Kidney (tissue), 14 donors: ENCODE measurements around the gene DYDC1. TPM values are rescaled to one million over a fixed set of nuclear protein-coding genes. Genes with fewer than 3 reads are reported as not detected.
"Not testable (repeated sequence)": the region's sequence is repeated elsewhere in the genome, so short reads cannot be mapped to it uniquely, and the experiment has no call there.

Experiments used
- DNase-seq, 5 donors: peaks; one replicate each; pipeline ENCODE4 v3.0.0-alpha.2; 2013 to 2020
- FAIRE-seq: peaks from 2 replicates; lab custom pipeline; 2012; peaks lifted over from hg19 to GRCh38; lab: Jason Lieb, UNC
- H3K27ac ChIP-seq, 2 donors: one replicate each; pipeline ENCODE4 v1.7.0; 2013; ENCODE audit warnings: low read depth in 2 of 2, low read length in 2 of 2, inconsistent platforms in 1 of 2
- H3K27me3 ChIP-seq: one replicate; pipeline ENCODE4 v1.7.1; 2013; ENCODE audit warnings: low read length, inconsistent platforms; ENCODE audit not compliant: control insufficient read depth, insufficient read depth
- H3K36me3 ChIP-seq, 3 donors: one replicate each; pipeline versions ENCODE4 v1.7.0 to v1.7.1; 2013; ENCODE audit warnings: low read length in 3 of 3, control low read depth in 1 of 3, inconsistent platforms in 1 of 3; ENCODE audit not compliant: insufficient read depth in 3 of 3, control insufficient read depth in 2 of 3
- H3K4me1 ChIP-seq, 3 donors: one replicate each; pipeline versions ENCODE4 v1.7.0 to v1.7.1; 2013; ENCODE audit warnings: low read length in 3 of 3, inconsistent platforms in 1 of 3, low read depth in 1 of 3; ENCODE audit not compliant: control insufficient read depth in 2 of 3, insufficient read depth in 2 of 3
- H3K4me3 ChIP-seq, 3 donors: one replicate each; pipeline versions ENCODE4 v1.7.0 to v1.8.1; 2013; ENCODE audit warnings: low read length in 3 of 3, control low read depth in 1 of 3, inconsistent platforms in 1 of 3
- H3K9ac ChIP-seq, 3 donors: one replicate each; pipeline versions ENCODE4 v1.7.0 to v1.7.1; 2013; ENCODE audit warnings: low read length in 3 of 3, control low read depth in 1 of 3, inconsistent platforms in 1 of 3
- H3K9me3 ChIP-seq, 3 donors: one replicate each; pipeline versions ENCODE4 v1.7.0 to v1.7.1; 2013; ENCODE audit warnings: low read length in 3 of 3, control low read depth in 1 of 3, inconsistent platforms in 1 of 3; ENCODE audit not compliant: control insufficient read depth in 2 of 3, insufficient read depth in 1 of 3
- intact Hi-C: fragments of 100-400 bp; cut with DNase I; formaldehyde crosslinking; loops from one replicate; pipeline ENCODE4 v1.11.1; 2022
- polyA plus RNA-seq: library from polyadenylated mRNA; stranded (reverse); fragments of 350-450 nt; fragmentation: Illumina TruSeq; extraction: RNeasy Lipid Tissue Mini Kit (QIAGEN cat#74804); gene quantifications from one replicate; pipeline ENCODE4 v1.2.3, GENCODE V29; 2014; ENCODE audit warnings: low read depth, low replicate concordance; ENCODE audit not compliant: insufficient read depth
- total RNA-seq: library from RNA; stranded (reverse); fragmentation: NEBNext Ultra II Directional; extraction: Animal tissue kit (Norgen Biotek cat#: 25700); gene quantifications from one replicate; pipeline ENCODE4 v1.2.1, GENCODE V29; 2021
- TF ChIP-seq, protein P1 (sequence below): IDR thresholded peaks from 3 replicates; pipeline ENCODE4 v1.5.1; 2012; ENCODE audit warnings: mild to moderate bottlenecking, moderate library complexity, borderline replicate concordance; ENCODE audit not compliant: insufficient read depth; ENCODE audit errors: extremely low read depth
- donor health status: control.
- donor health status: control.
- donor health status: control.
- donor health status: control.
- donor health status: control.
- donor health status: DM: yes; HTN: yes; CAD: no.
- donor health status: Normal renal cell carcinoma (clear cell type).

Gene DYDC1
- total and polyA plus RNA-seq, 2 donors from 2014 or later, result not detected

DNA sequence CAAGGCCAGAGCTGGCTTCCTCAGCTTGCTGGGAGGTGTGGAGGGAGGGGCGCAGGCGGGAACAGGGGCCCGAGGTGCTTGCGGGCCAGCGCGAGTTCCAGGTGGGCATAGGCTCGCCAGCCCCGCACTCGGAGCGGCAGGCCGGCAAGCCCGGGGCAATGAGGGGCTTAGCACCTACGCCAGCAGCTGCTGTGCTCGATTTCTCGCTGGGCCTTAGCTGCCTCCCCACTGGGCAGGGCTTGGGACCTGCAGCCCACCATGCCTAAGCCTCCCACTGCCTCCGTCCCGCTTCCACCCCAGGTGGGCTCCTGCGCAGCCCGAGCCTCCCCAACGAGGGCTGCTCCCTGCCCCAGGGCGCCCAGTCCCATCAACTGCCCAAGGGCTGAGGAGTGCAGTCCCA is 41.2 kb downstream of the DYDC1 start:
- H3K4me3 ChIP-seq, result no peak overlapping the region
- TF ChIP-seq, protein P1, sequence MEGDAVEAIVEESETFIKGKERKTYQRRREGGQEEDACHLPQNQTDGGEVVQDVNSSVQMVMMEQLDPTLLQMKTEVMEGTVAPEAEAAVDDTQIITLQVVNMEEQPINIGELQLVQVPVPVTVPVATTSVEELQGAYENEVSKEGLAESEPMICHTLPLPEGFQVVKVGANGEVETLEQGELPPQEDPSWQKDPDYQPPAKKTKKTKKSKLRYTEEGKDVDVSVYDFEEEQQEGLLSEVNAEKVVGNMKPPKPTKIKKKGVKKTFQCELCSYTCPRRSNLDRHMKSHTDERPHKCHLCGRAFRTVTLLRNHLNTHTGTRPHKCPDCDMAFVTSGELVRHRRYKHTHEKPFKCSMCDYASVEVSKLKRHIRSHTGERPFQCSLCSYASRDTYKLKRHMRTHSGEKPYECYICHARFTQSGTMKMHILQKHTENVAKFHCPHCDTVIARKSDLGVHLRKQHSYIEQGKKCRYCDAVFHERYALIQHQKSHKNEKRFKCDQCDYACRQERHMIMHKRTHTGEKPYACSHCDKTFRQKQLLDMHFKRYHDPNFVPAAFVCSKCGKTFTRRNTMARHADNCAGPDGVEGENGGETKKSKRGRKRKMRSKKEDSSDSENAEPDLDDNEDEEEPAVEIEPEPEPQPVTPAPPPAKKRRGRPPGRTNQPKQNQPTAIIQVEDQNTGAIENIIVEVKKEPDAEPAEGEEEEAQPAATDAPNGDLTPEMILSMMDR, result no peak
- no peaks in the 10 kb centered on the region for H3K36me3 ChIP-seq
- no peaks in the 10 kb centered on the region for H3K4me1 ChIP-seq
- no peak for FAIRE-seq
- no peak overlapping the region for H3K27ac ChIP-seq
- no peak for DNase-seq
- H3K9ac ChIP-seq, result no peak overlapping the region
- H3K9me3 ChIP-seq, result no peaks in the 10 kb centered on the region
- intact Hi-C loops, result no loop called here
- H3K27me3 ChIP-seq, result no peaks in the 10 kb centered on the region

DNA sequence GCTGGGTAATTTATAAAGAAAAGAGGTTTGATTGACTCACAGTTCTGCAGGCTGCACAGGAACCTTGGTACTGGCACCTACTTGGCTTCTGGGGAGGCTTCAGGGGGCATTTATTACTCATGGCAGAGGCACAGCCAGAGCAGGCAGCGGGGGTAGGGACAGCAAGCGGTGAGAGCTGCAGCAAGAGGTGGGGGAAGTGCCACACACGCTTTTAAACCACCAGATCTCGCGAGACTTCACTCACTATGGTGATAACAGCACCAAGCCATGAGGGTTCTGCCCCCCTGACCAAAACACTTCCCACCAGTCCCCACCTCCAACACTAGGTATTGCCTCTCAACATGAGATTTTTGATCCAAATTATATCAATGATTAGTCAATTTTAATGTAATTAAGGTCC is 43.0 kb downstream of the DYDC1 start:
- no peak overlapping the region for H3K9ac ChIP-seq
- H3K4me1 ChIP-seq, result no peaks in the 10 kb centered on the region
- no peaks in the 10 kb centered on the region for H3K27me3 ChIP-seq
- H3K27ac ChIP-seq, result no peak overlapping the region
- DNase-seq (no peak), FAIRE-seq (no peak)
- no peaks in the 10 kb centered on the region for H3K36me3 ChIP-seq
- no peaks in the 10 kb centered on the region for H3K9me3 ChIP-seq
- no peak overlapping the region for H3K4me3 ChIP-seq
- intact Hi-C loops, result no loop called here
- TF ChIP-seq, protein P1, result no peak

DNA sequence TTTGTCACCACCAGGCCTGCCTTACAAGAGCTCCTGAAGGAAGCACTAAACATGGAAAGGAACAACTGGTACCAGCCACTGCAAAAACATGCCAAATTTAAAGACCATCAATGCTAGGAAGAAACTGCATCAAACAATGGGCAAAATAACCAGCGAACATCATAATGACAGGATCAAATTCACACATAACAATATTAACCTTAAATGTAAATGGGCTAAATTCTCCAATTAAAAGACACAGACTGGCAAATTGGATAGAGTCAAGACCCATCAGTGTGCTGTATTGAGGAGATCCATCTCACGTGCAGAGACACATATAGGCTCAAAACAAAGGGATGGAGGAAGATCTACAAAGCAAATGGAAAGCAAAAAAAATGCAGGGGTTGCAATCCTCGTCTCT is 50.6 kb downstream of the DYDC1 start:
- intact Hi-C loops, H3K9ac ChIP-seq, H3K4me1 ChIP-seq, H3K27ac ChIP-seq, H3K36me3 ChIP-seq, H3K4me3 ChIP-seq, FAIRE-seq, H3K9me3 ChIP-seq, H3K27me3 ChIP-seq, DNase-seq: not testable (repeated sequence)

DNA sequence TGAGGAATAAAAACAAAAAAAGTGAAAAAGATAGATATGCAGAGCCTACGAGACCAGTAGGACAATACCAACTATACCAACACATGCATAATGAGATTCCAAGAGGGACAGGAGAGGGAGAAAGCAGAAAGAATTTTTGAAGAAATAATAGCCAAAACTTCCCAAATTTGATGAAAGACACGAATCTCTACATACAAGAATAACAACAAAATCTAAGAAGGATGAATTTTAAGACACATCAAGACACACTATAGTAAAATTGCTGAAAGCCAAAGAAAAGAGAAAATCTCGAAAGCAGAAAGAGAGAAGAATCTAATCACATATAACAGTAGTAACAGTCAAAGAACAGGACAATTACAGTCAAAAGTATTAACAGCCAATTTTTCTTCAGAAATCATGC is 59.6 kb downstream of the DYDC1 start:
- H3K4me1 ChIP-seq, result peaks cover 0 to 2% (median 0%) of the 10 kb centered on the region in 3 donors
- TF ChIP-seq, protein P1, result no peak
- H3K9ac ChIP-seq, result no peak overlapping the region
- no peaks in the 10 kb centered on the region for H3K36me3 ChIP-seq
- H3K9me3 ChIP-seq, result peaks cover 0 to 4% (median 2%) of the 10 kb centered on the region in 3 donors
- FAIRE-seq, result no peak
- intact Hi-C loops, result no loop called here
- H3K27me3 ChIP-seq, result no peaks in the 10 kb centered on the region
- H3K4me3 ChIP-seq, result no peak overlapping the region
- no peak overlapping the region for H3K27ac ChIP-seq
- no peak for DNase-seq
